B cell (primary cell): ENCODE measurements around the gene DSP. TPM values are rescaled to one million over a fixed set of nuclear protein-coding genes. Genes with fewer than 3 reads are reported as not detected.
A peak's percentile ranks its signal among the peaks of the same experiment; 100 is the strongest.

ENCODE experiments used
- ATAC-seq: fragments of 200-7000 bp; cut with Tn5 transposase; one replicate; pipeline ENCODE4 v1.10.0; 2021; ENCODE audit warnings: low read depth, mild to moderate bottlenecking, moderate number of reproducible peaks, moderate library complexity
- CTCF ChIA-PET: fragments of 350-600 bp; sonication (Branson Sonifier 250); formaldehyde crosslinking; loops from one replicate; lab custom pipeline; 2021; ENCODE audit warnings: antibody characterized with exemption, inconsistent platforms; lab: Charles Lee
- POLR2A ChIA-PET: fragments of 350-600 bp; sonication (Branson Sonifier 250); formaldehyde crosslinking; loops from one replicate; lab custom pipeline; 2021; ENCODE audit warnings: antibody characterized with exemption; lab: Charles Lee
- DNase-seq: peaks from one replicate; pipeline ENCODE4 v3.0.0; 2013
- H2AFZ ChIP-seq: 2 replicates; pipeline ENCODE4 v1.6.1; 2012; ENCODE audit warnings: mild to moderate bottlenecking, low read depth, low read length; ENCODE audit not compliant: insufficient read depth, poor library complexity, severe bottlenecking
- H3K27ac ChIP-seq, 2 donors: 1 replicate in 1 of 2; 2 replicates in 1 of 2; pipeline ENCODE4 v1.5.1; 2012 to 2013; ENCODE audit warnings: low read length in 2 of 2, mild to moderate bottlenecking in 2 of 2, moderate library complexity in 1 of 2
- H3K27me3 ChIP-seq, 4 experiments: fragments of 200-600 bp in 1 of 4; sonication (generic) in 1 of 4; replicated peaks in 1 of 4; 1 replicate in 2 of 4; 2 replicates in 2 of 4; pipeline versions ENCODE4 v1.6.1 to v1.7.0; 2013 to 2016; ENCODE audit warnings: low read length in 3 of 4, mild to moderate bottlenecking in 2 of 4, mixed read lengths in 1 of 4, moderate library complexity in 1 of 4; ENCODE audit not compliant: insufficient read depth in 4 of 4, control insufficient read depth in 3 of 4; ENCODE audit errors: control extremely low read depth in 1 of 4
- H3K36me3 ChIP-seq, 2 experiments: replicated peaks in 1 of 2; 1 replicate in 1 of 2; 2 replicates in 1 of 2; pipeline versions ENCODE4 v1.6.1 to v1.7.1; 2013; ENCODE audit warnings: low read length in 1 of 2; ENCODE audit not compliant: insufficient read depth in 2 of 2, control insufficient read depth in 1 of 2; ENCODE audit errors: control extremely low read depth in 1 of 2, extremely low read depth in 1 of 2
- H3K4me1 ChIP-seq, 2 donors: fragments of 200-600 bp in 1 of 2; sonication (generic) in 1 of 2; 1 replicate in 1 of 2; 2 replicates in 1 of 2; pipeline versions ENCODE4 v1.5.1 to v1.6.1; 2013 to 2017; ENCODE audit warnings: low read length in 2 of 2; ENCODE audit not compliant: control insufficient read depth in 2 of 2, insufficient read depth in 2 of 2
- H3K4me2 ChIP-seq: replicated peaks from 2 replicates; pipeline ENCODE3; 2012; ENCODE audit warnings: mild to moderate bottlenecking, low read depth, low read length; ENCODE audit not compliant: poor library complexity, severe bottlenecking
- H3K4me3 ChIP-seq, 5 experiments: fragments of 200-600 bp in 1 of 5; sonication (generic) in 1 of 5; 1 replicate in 3 of 5; 2 replicates in 2 of 5; pipeline versions ENCODE4 v1.5.1 to v1.7.0; 2011 to 2016; ENCODE audit warnings: low read length in 4 of 5, mild to moderate bottlenecking in 4 of 5, low read depth in 2 of 5, control low read depth in 1 of 5, moderate library complexity in 1 of 5; ENCODE audit not compliant: insufficient read depth in 1 of 5; ENCODE audit errors: control extremely low read depth in 1 of 5, extremely low read depth in 1 of 5
- H3K79me2 ChIP-seq: fragments of 200-600 bp; sonication (generic); one replicate; pipeline ENCODE4 v1.6.0; 2016; ENCODE audit warnings: low read length; ENCODE audit not compliant: control insufficient read depth, insufficient read depth
- H3K9ac ChIP-seq: fragments of 200-600 bp; sonication (generic); 2 replicates; pipeline ENCODE4 v1.6.1; 2017; ENCODE audit warnings: mild to moderate bottlenecking, low read length, moderate library complexity
- H3K9me3 ChIP-seq, 3 donors: one replicate each; pipeline versions ENCODE4 v1.6.1 to v1.7.1; 2013; ENCODE audit warnings: low read length in 2 of 3; ENCODE audit not compliant: control insufficient read depth in 2 of 3, insufficient read depth in 1 of 3; ENCODE audit errors: control extremely low read depth in 1 of 3
- H4K20me1 ChIP-seq: 2 replicates; pipeline ENCODE4 v1.6.0; 2012; ENCODE audit warnings: mild to moderate bottlenecking, low read length; ENCODE audit not compliant: insufficient read depth, control insufficient read depth, poor library complexity, severe bottlenecking
- H3K27ac Mint-ChIP-seq: one replicate; pipeline ENCODE4 v1.8.0; 2021; ENCODE audit warnings: mixed read lengths
- H3K27me3 Mint-ChIP-seq: one replicate; pipeline ENCODE4 v1.8.0; 2021; ENCODE audit warnings: mixed read lengths
- H3K4me1 Mint-ChIP-seq: one replicate; pipeline ENCODE4 v1.8.0; 2021; ENCODE audit warnings: mixed read lengths
- H3K4me3 Mint-ChIP-seq: one replicate; pipeline ENCODE4 v1.8.0; 2021; ENCODE audit warnings: mixed read lengths
- H3K9me3 Mint-ChIP-seq: one replicate; pipeline ENCODE4 v1.8.0; 2022; ENCODE audit warnings: mixed read lengths; ENCODE audit not compliant: insufficient read depth
- CTCF ChIP-seq: fragments of 200-600 bp; IDR thresholded peaks from one replicate; pipeline ENCODE4 v1.8.0; 2022; ENCODE audit warnings: antibody characterized with exemption, mild to moderate bottlenecking
- EZH2 ChIP-seq: IDR thresholded peaks from 2 replicates; pipeline ENCODE4 v1.6.1; 2012; ENCODE audit warnings: borderline replicate concordance, low read depth, mild to moderate bottlenecking, moderate library complexity, low read length; ENCODE audit not compliant: insufficient read depth, poor library complexity, severe bottlenecking
- WGBS: methylation state at CpG from one replicate; pipeline ENCODE4 v1.1.5; 2013; ENCODE audit warnings: missing lambda C conversion rate; ENCODE audit not compliant: insufficient coverage; 5-methylcytosine and 5-hydroxymethylcytosine counted together
- intact Hi-C: fragments of 100-400 bp; cut with micrococcal nuclease; formaldehyde crosslinking; loops from one replicate; pipeline ENCODE4 v1.10.0; 2022
- polyA plus RNA-seq: library from polyadenylated mRNA; depleted of rRNA; stranded (reverse); fragments of >200 nt; gene quantifications from 2 replicates; pipeline ENCODE4 v1.2.3, GENCODE V29; 2012
- total RNA-seq, 2 donors: library from RNA; stranded (reverse); fragments of 120-200 nt in 1 of 2; gene quantifications; 1 replicate in 1 of 2; 2 replicates in 1 of 2; pipeline versions ENCODE4 v1.2.3 to v1.2.4, GENCODE V29; 2013 to 2022

DSP gene
- total and polyA plus RNA-seq, 2 donors (not counting 1 experiment from before 2014, with no cell fraction given) = not detected

- H3K27ac Mint-ChIP-seq = no peak overlapping the region
- no peaks in the 10 kb centered on the region for H3K27me3 Mint-ChIP-seq
- intact Hi-C loops = no loop called here
- H3K9me3 Mint-ChIP-seq = no peaks in the 10 kb centered on the region
- no peak overlapping the region for H3K4me3 Mint-ChIP-seq
- Histone ChIP-seq H3K79me2 (peaks cover 32% of the 10 kb centered on the region), H3K27me3 (no peaks in the 10 kb centered on the region), H3K9ac (no peak overlapping the region), H3K4me2 (no peak overlapping the region), H3K4me1 (peaks cover 21 to 27% of the 10 kb centered on the region in 2 donors), H3K36me3 (peaks cover 4 to 28% of the 10 kb centered on the region in 2 experiments), H3K4me3 (no peak overlapping the region), H3K27ac (peak overlapping the region in 1 of 2 donors; percentile 32), H4K20me1 (peaks cover 18% of the 10 kb centered on the region), H3K9me3 (no peaks in the 10 kb centered on the region), H2AFZ (no peak overlapping the region)
- no CpG with 5 or more reads among the region's 1 CpG for WGBS
- DNase-seq (no peak), ATAC-seq (no peak)
- peaks cover 35% of the 10 kb centered on the region for H3K4me1 Mint-ChIP-seq
- CTCF ChIA-PET = no interaction called here
- POLR2A ChIA-PET = no interaction called here
- no peak for TF ChIP-seq CTCF
- TF ChIP-seq EZH2 = no peak
These were observed 51.8 kb downstream of the DSP start for GRCh38 chr6:7593229-7593628.

DNA sequence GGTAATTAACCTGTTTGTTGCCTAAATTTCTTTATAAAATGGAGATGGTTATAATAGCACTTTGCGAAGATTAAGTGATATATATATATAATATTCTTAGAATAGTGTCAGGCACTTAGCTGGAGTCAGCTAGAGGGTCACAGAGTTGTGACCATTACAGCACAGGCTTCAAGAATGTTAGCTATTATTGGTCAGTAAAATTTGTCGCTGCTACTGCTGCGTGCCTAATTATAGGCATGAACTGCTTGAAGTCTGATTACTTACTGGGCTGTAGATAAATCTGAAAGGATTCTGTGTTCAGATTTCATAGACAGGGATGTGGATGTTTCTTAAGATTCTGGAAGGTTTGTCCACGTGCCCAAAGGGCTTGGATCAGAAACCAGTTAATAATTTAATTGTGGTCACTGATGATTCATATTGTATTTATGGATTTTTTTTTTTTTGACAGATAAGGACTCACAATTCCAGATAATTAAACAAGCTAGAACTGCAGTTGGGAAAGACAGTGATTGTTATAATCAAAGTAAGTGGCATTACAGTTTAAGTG is 53.2 kb downstream of the DSP start:
- H3K36me3 ChIP-seq = peaks cover 4 to 39% of the 10 kb centered on the region in 2 experiments
- intact Hi-C loops = no loop called here
- H3K27ac Mint-ChIP-seq = no peak overlapping the region

More for the DNA sequence above, 53.2 kb downstream of the DSP start:
- H3K9me3 Mint-ChIP-seq = no peaks in the 10 kb centered on the region
- no peak overlapping the region for H3K4me3 ChIP-seq
- no peak overlapping the region for H3K4me3 Mint-ChIP-seq
- no peaks in the 10 kb centered on the region for H3K9me3 ChIP-seq
- ChIA-PET POLR2A (no interaction called here), CTCF (interaction anchor here (0.7 to 2.1 kb wide), 3 partner anchors 9 to 984 kb away, joined by 3 to 5 read pairs (median 3); no protein-coding TSS in a partner anchor)
- H3K27me3 Mint-ChIP-seq = no peaks in the 10 kb centered on the region
- ATAC-seq = no peak
- no peak for TF ChIP-seq CTCF
- H2AFZ ChIP-seq = no peak overlapping the region
- peaks cover 29% of the 10 kb centered on the region for H3K4me1 Mint-ChIP-seq
- H3K9ac ChIP-seq = no peak overlapping the region
- peaks cover 18% of the 10 kb centered on the region for H4K20me1 ChIP-seq
- peaks cover 26% of the 10 kb centered on the region for H3K79me2 ChIP-seq
- H3K27ac ChIP-seq = no peak overlapping the region
- 96% methylated on average over 2 of the region's 4 CpGs for WGBS
- DNase-seq = no peak
- peaks cover 15 to 19% of the 10 kb centered on the region in 2 donors for H3K4me1 ChIP-seq
- H3K27me3 ChIP-seq = no peaks in the 10 kb centered on the region
- no peak overlapping the region for H3K4me2 ChIP-seq
